Stimulated activated naive CD8-positive, alpha-beta T cell treated with anti-CD3 and anti-CD28 coated beads, Interleukin-15, Interleukin-2, amounts not matched to agents 100 ng/mL and 50 ng/mL, for 24 hours (primary cell): ENCODE results near the gene RAMACL.

Source experiments
- H3K27ac Mint-ChIP-seq: one replicate; pipeline ENCODE4 v1.8.0; 2021; ENCODE audit warnings: mild to moderate bottlenecking, mixed read lengths
- H3K27me3 Mint-ChIP-seq: one replicate; pipeline ENCODE4 v1.8.0; 2021; ENCODE audit warnings: mixed read lengths
- H3K36me3 Mint-ChIP-seq: one replicate; pipeline ENCODE4 v1.8.0; 2021; ENCODE audit warnings: low read depth, mixed read lengths
- H3K4me1 Mint-ChIP-seq: one replicate; pipeline ENCODE4 v1.8.0; 2021; ENCODE audit warnings: low read depth, mixed read lengths
- H3K4me3 Mint-ChIP-seq: one replicate; pipeline ENCODE4 v1.8.0; 2021; ENCODE audit warnings: mild to moderate bottlenecking, mixed read lengths
- H3K9me3 Mint-ChIP-seq: one replicate; pipeline ENCODE4 v1.8.0; 2021; ENCODE audit warnings: mixed read lengths

The RAMACL gene

DNA sequence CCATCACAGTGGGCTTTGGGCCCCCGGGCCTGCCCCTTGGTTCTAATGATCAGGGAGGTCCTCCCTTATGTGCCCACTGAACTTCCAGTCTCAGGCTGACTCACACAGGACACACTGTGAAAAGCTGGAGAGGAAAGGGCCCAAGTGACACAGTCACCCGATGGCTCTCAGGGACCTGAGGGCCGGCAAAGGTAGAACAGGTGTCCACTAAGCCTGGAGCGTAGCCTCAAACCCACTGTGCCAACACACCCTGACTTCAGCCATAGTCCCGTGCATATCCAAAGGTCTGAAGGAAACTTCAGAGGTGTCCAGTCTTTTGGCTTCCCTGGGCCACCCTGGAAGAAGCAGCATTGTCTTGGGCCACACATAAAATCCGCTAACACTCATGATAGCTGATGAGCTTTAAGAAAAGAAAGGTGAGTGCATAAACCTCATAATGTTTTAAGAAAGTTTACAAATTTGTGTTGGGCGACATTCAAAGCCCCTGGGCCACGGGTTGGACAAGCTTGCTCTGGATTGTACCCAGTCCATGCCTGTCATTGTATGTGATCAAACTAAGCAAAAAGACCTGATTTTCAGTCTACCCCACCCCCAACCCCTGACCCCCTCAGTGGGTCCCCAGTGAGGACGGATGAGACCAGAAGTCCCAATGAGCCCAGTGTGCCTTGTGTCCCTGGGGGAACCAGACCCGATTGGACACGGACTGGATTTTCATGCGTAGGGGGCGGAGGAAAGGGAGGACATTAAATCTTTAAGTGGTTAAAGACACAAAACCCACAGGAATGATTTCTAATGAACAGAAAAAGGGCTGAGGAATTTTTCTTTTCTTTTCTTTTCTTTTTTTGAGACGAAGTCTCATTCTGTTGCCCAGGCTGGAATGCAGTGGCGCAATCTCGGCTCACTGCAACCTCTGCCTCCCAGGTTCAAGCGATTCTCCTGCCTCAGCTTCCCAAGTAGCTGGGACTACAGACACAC, 6.1 kb downstream of the RAMACL start:
- Mint-ChIP-seq H3K4me1 (no peaks in the 10 kb centered on the region), H3K36me3 (peaks cover 15% of the 10 kb centered on the region), H3K4me3 (no peak overlapping the region), H3K9me3 (peaks cover 13% of the 10 kb centered on the region), H3K27me3 (no peaks in the 10 kb centered on the region), H3K27ac (no peak overlapping the region)

DNA sequence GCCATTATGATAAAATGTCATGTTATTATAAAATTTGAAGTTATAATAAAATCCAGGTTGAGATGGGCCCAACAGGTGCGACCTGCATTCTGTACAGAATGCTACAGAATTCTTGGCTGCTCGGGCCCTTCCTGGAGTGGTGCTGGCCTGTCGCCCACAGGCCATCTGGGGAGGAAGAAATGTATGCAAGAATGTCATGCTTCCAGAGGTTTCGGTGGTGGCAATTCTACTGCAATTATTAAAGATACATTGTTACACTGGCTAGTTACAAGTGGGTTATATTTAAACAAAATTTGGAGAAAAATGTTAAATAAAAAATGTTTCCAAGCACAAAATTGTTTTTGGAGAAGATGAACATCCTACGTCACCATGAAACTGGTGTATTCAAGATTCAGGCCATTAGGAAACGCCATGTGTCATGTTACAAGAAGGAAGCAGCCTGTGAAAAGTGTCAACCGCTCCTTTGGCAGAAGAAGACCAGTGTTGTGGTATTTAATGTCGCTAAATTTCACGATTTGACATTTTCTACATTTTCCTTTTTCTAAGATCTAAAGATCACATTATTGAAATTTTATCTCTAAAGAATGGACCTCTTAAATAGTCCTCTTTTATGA, 7.1 kb downstream of the RAMACL start:
- Mint-ChIP-seq H3K4me1 (no peaks in the 10 kb centered on the region), H3K27ac (no peak overlapping the region)

DNA sequence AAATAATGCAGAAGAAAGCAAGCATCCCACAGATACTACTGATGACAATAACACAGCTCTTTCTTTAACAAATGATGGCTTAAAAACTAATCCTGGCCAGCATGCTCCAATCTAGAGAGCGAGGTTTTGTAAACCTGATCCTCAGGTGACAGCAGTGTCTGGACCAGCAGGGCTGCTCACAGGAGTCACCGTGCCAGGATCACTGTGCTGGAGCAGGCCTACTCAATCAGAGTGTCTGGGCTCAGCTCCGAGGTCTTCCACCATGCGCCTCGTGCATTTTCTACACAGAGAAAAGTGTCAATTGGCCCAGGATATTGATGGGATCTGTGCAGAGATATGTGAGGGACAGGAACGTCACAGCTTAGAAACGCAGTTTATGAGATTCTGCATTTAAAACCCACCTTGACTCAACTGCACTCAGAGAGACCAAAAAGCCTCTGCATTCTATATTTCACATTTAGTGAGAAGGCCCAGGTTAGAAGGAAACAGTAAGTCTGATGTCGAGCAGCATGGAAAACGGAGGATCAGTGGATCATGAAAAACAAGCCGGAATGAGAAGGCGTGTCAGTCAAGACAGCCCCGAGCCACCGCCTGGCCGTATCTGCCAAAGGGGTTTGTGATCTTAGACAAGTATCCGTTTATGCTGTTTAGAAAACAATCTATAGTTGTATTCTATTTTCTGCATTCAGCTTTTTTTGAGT, 7.8 kb downstream of the RAMACL start:
- Mint-ChIP-seq H3K9me3 (peaks cover 18% of the 10 kb centered on the region), H3K4me1 (no peaks in the 10 kb centered on the region), H3K36me3 (peaks cover 15% of the 10 kb centered on the region), H3K27me3 (no peaks in the 10 kb centered on the region), H3K27ac (no peak overlapping the region), H3K4me3 (no peak overlapping the region)

More for the DNA sequence above, 7.1 kb downstream of the RAMACL start:
- Mint-ChIP-seq H3K27me3 (no peaks in the 10 kb centered on the region), H3K36me3 (peaks cover 15% of the 10 kb centered on the region), H3K9me3 (peaks cover 18% of the 10 kb centered on the region), H3K4me3 (no peak overlapping the region)

DNA sequence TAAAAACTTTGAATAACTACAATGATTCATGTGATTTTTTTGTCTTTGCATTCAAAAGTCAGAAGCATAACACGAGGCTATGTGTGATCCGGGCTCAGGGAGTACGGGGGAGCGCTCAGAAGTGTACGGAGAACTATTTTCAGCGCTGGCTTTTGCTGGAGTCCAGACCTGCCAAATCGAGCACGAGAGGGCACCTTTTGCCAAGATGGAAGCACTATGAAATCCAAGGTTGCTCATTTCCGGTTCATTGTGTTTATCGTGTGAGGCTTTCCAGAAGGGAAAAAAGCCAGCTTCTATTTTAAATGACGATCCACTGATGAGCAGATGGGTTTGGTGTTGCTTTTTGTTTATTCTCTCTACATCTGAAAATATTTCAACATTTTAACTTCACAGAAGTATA, 11.3 kb downstream of the RAMACL start:
- no peaks in the 10 kb centered on the region for H3K27me3 Mint-ChIP-seq
- H3K4me3 Mint-ChIP-seq = no peak overlapping the region
- no peaks in the 10 kb centered on the region for H3K4me1 Mint-ChIP-seq
- H3K27ac Mint-ChIP-seq = no peak overlapping the region
- peaks cover 15% of the 10 kb centered on the region for H3K36me3 Mint-ChIP-seq
- peaks cover 18% of the 10 kb centered on the region for H3K9me3 Mint-ChIP-seq

DNA sequence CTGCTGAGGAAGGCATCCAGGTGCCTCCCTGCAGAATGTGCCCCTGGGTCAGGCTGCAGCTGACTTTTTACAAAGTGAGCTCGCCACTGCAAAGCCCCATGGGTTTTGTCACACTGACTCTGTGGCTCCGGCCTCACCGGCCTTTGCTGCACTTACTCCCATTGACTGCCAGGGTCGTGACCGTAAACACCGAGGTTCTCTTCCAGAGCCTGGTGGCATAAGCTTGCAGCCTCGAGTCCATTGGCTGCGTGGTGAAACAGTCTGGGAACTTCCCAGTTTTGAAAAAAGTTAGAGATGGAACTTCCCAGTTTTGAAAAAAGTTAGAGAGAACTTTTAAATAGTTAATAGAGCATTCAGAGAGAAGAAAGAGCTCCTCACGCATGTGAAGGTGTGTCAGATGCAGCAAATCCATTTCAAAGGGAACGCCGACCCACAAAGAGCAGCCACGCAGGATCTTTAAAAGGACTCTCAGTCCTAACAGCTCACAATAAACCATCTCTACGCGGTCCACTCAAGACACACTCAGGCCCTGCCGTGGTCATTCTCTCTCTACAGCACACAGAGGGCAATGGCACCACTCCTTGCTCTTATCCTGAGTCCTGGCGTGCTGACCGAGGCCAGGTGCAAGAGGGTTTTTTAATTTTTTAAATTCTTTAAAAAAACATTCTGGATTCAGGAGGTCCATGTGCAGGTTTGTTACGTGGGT, 12.8 kb downstream of the RAMACL start:
- peaks cover 18% of the 10 kb centered on the region for H3K9me3 Mint-ChIP-seq
- no peak overlapping the region for H3K27ac Mint-ChIP-seq
- H3K36me3 Mint-ChIP-seq = peaks cover 11% of the 10 kb centered on the region
- no peaks in the 10 kb centered on the region for H3K4me1 Mint-ChIP-seq
- no peak overlapping the region for H3K4me3 Mint-ChIP-seq
- no peaks in the 10 kb centered on the region for H3K27me3 Mint-ChIP-seq

DNA sequence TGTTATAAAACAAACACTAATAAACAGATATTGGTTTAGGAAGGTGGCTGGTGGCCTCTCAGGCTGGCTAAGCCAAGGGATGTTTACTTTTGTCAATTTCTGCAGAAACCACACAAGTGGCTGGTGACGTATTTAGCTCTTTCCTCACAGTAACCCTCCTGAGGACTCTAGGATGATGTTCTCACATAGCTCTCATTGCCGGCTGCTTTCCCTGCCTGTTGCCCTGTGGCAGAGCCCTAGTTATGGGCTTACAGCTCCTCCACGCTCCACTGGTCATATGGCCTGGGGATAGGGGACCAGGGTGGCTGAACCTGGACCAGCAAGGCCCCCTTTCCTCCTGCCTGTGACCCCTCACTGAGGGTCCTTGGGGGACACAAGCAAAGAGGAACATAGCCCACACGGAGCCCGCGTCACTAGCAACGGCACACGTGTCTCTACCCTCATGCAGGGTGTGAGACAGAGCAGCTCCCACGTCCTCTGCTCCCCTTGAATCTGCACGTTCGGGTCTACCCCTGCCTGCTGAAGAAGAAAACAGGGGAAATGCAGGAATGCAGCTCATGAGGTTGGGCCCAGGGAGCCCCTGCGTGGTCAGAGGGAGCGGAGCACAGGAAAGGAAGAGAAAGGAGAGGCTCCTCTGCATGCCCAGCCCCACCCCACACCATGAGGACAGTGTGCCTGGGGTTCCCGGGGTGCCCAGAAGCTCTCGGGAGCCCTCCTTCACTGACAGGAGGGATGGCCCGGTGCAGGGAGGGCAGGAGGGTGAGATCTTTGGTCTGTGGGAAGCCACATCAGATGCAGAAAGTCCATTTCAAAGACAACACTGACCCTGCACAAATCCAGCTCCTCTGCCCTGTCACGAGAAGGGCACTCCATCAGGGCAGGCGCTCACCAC, 13.9 kb downstream of the RAMACL start:
- H3K27me3 Mint-ChIP-seq = no peaks in the 10 kb centered on the region
- peaks cover 17% of the 10 kb centered on the region for H3K9me3 Mint-ChIP-seq
- H3K4me1 Mint-ChIP-seq = no peaks in the 10 kb centered on the region
- peaks cover 10% of the 10 kb centered on the region for H3K36me3 Mint-ChIP-seq
- no peak overlapping the region for H3K27ac Mint-ChIP-seq
- no peak overlapping the region for H3K4me3 Mint-ChIP-seq

DNA sequence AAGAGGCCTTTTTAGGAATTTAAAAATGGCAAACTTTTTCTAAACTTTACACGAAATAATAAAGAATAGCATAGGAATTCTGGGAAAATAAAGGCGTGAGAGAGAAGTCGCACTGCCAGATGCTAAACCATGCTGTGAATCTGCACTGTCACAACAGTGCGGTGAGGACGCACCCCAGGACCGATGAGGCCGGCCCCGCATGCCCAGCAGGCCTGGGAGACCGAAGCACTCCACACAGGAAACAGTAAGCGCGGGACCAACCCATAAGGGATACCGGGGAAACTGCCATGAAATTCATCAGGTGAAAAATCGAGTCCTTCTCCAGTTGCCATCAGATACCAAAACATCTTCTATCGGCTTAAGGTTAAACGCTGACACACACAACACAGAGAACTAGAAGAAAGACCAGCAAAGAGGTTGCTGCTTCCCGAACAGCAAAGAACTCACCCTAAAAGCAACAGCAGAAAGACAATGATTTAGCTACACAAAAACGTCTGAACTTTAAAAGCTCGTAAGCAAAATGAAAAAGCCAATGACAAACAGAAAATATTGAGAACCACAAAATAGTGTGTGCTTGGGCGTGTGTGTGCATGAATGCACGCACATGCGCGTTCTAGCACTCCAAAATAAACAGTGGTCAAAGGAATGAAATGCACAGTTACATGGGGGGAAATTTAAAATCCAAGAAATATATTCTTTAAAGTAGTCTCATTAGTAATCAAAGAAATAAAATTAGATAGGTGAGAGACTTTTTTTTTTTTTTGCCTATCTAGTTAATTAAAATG, 15.4 kb downstream of the RAMACL start:
- H3K36me3 Mint-ChIP-seq = peaks cover 1% of the 10 kb centered on the region
- no peaks in the 10 kb centered on the region for H3K27me3 Mint-ChIP-seq
- H3K27ac Mint-ChIP-seq = no peak overlapping the region
- peaks cover 7% of the 10 kb centered on the region for H3K9me3 Mint-ChIP-seq
- no peak overlapping the region for H3K4me3 Mint-ChIP-seq
- no peaks in the 10 kb centered on the region for H3K4me1 Mint-ChIP-seq

DNA sequence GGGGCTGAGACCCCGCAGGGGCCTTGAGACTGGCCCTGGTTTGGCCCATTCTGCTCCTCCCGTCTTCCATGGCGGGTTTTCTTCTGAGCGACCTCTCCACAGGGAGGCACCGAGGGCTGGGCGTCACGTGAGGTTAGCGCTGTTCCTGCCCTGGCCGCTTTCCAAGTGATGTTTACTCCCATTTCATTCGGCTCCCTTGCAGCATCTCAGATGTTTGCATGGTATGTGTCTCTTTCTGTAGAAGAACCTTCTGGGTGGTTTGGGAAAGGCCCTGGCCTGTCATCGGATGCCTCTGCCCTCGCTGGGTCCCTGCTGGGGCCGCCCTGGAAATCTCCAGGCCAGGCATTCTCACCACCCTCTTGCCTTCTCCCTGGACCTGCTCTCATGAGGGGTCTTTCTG, 17.3 kb downstream of the RAMACL start:
- H3K4me1 Mint-ChIP-seq = no peaks in the 10 kb centered on the region
- H3K27ac Mint-ChIP-seq = no peak overlapping the region
- no peak overlapping the region for H3K4me3 Mint-ChIP-seq
- H3K36me3 Mint-ChIP-seq = no peaks in the 10 kb centered on the region
- no peaks in the 10 kb centered on the region for H3K27me3 Mint-ChIP-seq
- H3K9me3 Mint-ChIP-seq = no peaks in the 10 kb centered on the region

DNA sequence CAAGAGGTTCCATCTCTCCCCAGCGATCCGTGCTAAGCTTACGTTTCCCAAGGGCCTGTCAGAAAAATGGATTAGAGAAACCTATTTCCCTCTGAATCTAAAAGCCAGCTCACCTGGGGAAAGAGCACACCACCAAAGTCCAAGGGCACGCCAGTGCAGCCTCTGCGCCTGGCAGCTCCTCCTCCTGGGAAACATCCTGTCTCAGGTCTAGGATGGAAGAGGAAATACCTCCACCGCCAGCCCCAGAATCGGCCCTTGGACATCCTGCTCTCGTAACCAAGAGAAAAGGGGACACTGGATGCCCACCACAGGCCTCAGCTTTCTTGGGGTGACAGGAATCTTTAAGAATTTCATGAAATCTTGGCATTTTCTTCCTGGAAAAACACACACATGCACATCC, 18.7 kb downstream of the RAMACL start:
- Mint-ChIP-seq H3K27me3 (no peaks in the 10 kb centered on the region), H3K4me3 (no peak overlapping the region), H3K4me1 (no peaks in the 10 kb centered on the region), H3K27ac (no peak overlapping the region), H3K9me3 (no peaks in the 10 kb centered on the region), H3K36me3 (no peaks in the 10 kb centered on the region)

DNA sequence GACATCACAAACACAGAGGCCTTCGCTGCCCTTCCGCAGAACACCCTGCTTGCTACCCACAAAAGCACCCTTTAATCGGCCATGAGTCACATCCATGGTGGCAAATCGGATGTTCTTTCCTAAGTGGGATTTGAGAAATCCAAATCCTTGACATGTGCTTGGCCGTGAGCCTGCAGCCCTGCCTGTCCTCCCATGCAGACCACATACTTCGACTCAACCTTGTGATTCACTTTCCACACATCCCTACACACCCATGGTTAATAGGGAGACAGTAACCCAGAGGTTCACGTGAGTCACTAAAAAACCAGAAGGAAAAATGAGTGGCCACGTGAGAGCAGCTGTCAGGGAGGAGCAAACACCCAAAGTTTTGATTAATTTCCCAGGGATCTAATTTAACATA, 19.4 kb downstream of the RAMACL start:
- Mint-ChIP-seq H3K4me3 (no peak overlapping the region), H3K27me3 (no peaks in the 10 kb centered on the region), H3K4me1 (no peaks in the 10 kb centered on the region), H3K9me3 (no peaks in the 10 kb centered on the region), H3K36me3 (no peaks in the 10 kb centered on the region), H3K27ac (no peak overlapping the region)

DNA sequence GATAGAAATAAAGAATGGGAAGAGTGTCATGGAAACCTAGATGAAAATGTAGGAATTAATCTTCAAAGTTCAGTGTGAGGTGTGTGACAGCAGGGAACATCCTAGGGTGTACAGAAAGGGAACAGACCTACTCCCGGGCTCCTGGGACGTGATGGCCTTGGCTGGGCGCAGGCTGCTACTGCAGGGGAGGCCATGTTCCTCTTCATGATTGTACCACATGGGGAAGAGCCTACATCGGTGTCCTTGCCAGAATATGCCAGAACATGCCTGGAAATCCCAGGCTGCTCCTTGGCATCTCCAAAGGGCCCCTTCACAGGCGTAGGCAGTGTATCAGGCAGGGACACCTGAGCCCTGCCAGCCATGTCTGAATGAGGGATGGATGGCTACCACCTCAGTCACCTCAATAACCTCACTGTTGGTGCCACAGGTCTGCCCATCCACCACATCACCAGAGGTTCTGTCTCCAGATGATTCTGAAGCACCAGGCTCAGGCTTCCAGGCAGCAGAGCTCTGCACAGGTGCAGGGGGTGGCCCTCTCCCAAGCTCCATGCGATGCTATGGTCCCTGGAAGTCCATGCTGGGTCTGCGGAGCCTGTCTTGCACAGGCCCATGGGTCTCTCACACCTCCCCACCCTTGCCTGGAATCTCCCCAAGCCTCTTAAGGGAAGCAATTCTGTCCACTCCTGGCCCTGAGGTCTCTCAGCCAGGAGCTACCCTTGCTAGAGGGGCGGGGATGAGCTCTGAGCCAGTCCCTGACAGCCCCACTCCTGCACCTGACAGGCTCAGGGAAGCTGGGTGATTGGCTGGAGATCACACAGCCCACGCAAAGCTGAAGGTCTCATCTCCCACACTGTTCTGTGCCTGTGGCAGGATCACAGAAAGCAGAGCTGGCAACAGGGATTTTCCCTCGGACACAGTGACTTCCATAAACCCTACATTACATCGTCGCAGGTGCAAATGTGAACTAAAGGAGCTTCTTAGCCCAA, 20.2 kb downstream of the RAMACL start:
- no peak overlapping the region for H3K4me3 Mint-ChIP-seq
- no peaks in the 10 kb centered on the region for H3K27me3 Mint-ChIP-seq
- no peaks in the 10 kb centered on the region for H3K4me1 Mint-ChIP-seq

DNA sequence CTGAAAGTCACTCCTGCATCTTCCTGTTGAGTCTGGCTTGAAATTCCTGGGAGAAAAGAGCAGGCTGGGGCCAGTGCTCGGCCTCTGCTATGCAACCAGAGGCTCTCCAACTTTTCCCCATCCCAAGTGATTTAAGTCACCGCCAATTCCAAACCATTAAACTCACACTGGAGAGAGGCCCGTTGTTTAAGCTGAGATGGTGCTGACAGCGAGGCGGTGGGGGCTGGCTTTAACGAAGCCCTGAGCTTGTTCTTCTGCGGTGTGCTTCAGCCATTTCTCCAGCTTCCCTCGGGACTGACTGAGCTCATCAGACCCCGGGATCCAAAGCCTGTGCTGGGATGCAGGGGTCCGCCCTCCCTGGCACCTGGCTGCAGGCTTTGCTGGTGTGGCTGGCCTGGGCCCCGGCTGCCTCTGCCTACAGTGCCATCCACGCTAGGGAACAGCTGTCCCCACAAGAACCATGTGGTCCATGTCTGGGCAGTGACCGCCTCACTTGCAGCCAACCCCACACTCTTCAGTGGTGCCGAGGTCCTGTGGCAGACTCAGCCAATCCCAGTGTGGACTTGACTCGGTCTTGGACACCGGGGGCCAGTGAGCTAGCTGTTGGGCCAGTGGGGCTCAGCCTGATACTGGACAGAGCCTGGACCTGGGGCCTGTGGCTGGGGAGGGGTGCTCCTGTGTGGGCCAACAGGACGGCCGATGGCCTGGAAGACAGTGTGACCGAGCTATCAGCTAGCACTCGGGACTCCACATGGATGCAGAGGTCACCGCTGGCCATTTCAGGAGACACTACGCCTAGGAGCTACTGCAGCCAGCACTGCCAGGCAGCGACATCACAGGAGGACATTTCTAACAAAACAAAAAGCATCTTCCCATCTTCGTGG, 21.2 kb downstream of the RAMACL start:
- Mint-ChIP-seq H3K36me3 (peaks cover under 1% of the 10 kb centered on the region), H3K27me3 (no peaks in the 10 kb centered on the region), H3K4me3 (no peak overlapping the region), H3K9me3 (peaks cover 1% of the 10 kb centered on the region), H3K27ac (no peak overlapping the region), H3K4me1 (no peaks in the 10 kb centered on the region)

More for the DNA sequence above, 20.2 kb downstream of the RAMACL start:
- Mint-ChIP-seq H3K36me3 (no peaks in the 10 kb centered on the region), H3K9me3 (no peaks in the 10 kb centered on the region), H3K27ac (no peak overlapping the region)
